Small intestine (tissue), 16 donors: ENCODE measurements around the gene OGFOD2. TPM values are rescaled to one million over a fixed set of nuclear protein-coding genes. Genes with fewer than 3 reads are reported as not detected.

Experiments
- DNase-seq, 2 donors: peaks; one replicate each; pipeline versions ENCODE4 v3.0.0 to v3.0.0-alpha.2; 2013
- FAIRE-seq: peaks from 2 replicates; lab custom pipeline; 2012; peaks lifted over from hg19 to GRCh38; lab: Jason Lieb, UNC
- H3K27ac ChIP-seq, 3 donors: one replicate each; pipeline ENCODE4 v1.5.1; 2013; ENCODE audit warnings: low read length in 2 of 3, mild to moderate bottlenecking in 2 of 3, control low read depth in 1 of 3, inconsistent platforms in 1 of 3, low read depth in 1 of 3, moderate library complexity in 1 of 3
- H3K27me3 ChIP-seq, 3 donors: one replicate each; pipeline ENCODE4 v1.6.1; 2013; ENCODE audit warnings: low read length in 3 of 3, inconsistent platforms in 1 of 3; ENCODE audit not compliant: control insufficient read depth in 3 of 3, insufficient read depth in 3 of 3
- H3K36me3 ChIP-seq, 3 donors: one replicate each; pipeline ENCODE4 v1.6.1; 2013; ENCODE audit warnings: low read length in 3 of 3, inconsistent platforms in 1 of 3, low read depth in 1 of 3, mild to moderate bottlenecking in 1 of 3, moderate library complexity in 1 of 3; ENCODE audit not compliant: control insufficient read depth in 3 of 3, insufficient read depth in 2 of 3
- H3K4me1 ChIP-seq, 3 donors: one replicate each; pipeline ENCODE4 v1.6.1; 2013; ENCODE audit warnings: low read length in 2 of 3, inconsistent platforms in 1 of 3, low read depth in 1 of 3, mild to moderate bottlenecking in 1 of 3, moderate library complexity in 1 of 3; ENCODE audit not compliant: control insufficient read depth in 3 of 3, insufficient read depth in 2 of 3
- H3K4me3 ChIP-seq, 3 donors: one replicate each; pipeline ENCODE4 v1.5.1; 2013; ENCODE audit warnings: low read length in 3 of 3, control low read depth in 1 of 3, inconsistent platforms in 1 of 3, low read depth in 1 of 3, mild to moderate bottlenecking in 1 of 3, moderate library complexity in 1 of 3
- H3K9me3 ChIP-seq, 2 donors: one replicate each; pipeline ENCODE4 v1.6.1; 2013; ENCODE audit warnings: low read depth in 1 of 2, low read length in 1 of 2; ENCODE audit not compliant: control insufficient read depth in 2 of 2, insufficient read depth in 1 of 2
- WGBS, 3 donors: extraction: QIAGEN DNeasy Blood & Tissue Kit; methylation state at CpG; one replicate each; pipeline ENCODE4 v1.1.7; 2013; 5-methylcytosine and 5-hydroxymethylcytosine counted together
- long read RNA-seq, 10 donors: transcript quantifications; one replicate each; lab custom pipeline, GENCODE V29; 2026
- polyA plus RNA-seq, 4 donors: library from polyadenylated mRNA; stranded (reverse) in 3 of 4; unstranded in 1 of 4; fragments of 200-250 nt in 3 of 4; fragments of 120-200 nt in 1 of 4; gene quantifications; one replicate each; pipeline versions ENCODE4 v1.2.1 to v1.2.3, GENCODE V29; 2013
- donor health status: healthy with polysubstance abuse.
- donor health status: control.
- donor health status: control.
- donor health status: Bipolar disorder and iron deficiency.
- donor health status: healthy.

The OGFOD2 gene
- polyA plus RNA-seq = 10 to 100 TPM; 25.0 to 30.3 (median 27.4) TPM
- long read RNA-seq, donor 1, transcript OGFOD2-201 (7 exons, 1,780 nt) = major isoform, 11 of 11 reads
- long read RNA-seq, donor 1, partial matches to known transcripts = 0 of 11 reads
- long read RNA-seq, donor 1, other reads (novel, unspliced or antisense) = 0 of 11 reads
- long read RNA-seq, donor 2, partial matches to known transcripts = 0 of 1 reads
- long read RNA-seq, donor 2, other reads (novel, unspliced or antisense) = 0 of 1 reads
- long read RNA-seq, donor 3, partial matches to known transcripts = 0 of 3 reads
- long read RNA-seq, donor 3, other reads (novel, unspliced or antisense) = 0 of 3 reads
- long read RNA-seq, donor 4 = 0 reads
- long read RNA-seq, donor 5, partial matches to known transcripts = 0 of 1 reads
- long read RNA-seq, donor 5, other reads (novel, unspliced or antisense) = 0 of 1 reads
- long read RNA-seq, donor 6, partial matches to known transcripts = 0 of 3 reads
- long read RNA-seq, donor 6, other reads (novel, unspliced or antisense) = 0 of 3 reads
- long read RNA-seq, donor 7 = 0 reads
- long read RNA-seq, donor 8 = 0 reads
- long read RNA-seq, donor 9, partial matches to known transcripts = 0 of 2 reads
- long read RNA-seq, donor 9, other reads (novel, unspliced or antisense) = 0 of 2 reads
- long read RNA-seq, donor 10, partial matches to known transcripts = 0 of 3 reads
- long read RNA-seq, donor 10, other reads (novel, unspliced or antisense) = 0 of 3 reads

DNA sequence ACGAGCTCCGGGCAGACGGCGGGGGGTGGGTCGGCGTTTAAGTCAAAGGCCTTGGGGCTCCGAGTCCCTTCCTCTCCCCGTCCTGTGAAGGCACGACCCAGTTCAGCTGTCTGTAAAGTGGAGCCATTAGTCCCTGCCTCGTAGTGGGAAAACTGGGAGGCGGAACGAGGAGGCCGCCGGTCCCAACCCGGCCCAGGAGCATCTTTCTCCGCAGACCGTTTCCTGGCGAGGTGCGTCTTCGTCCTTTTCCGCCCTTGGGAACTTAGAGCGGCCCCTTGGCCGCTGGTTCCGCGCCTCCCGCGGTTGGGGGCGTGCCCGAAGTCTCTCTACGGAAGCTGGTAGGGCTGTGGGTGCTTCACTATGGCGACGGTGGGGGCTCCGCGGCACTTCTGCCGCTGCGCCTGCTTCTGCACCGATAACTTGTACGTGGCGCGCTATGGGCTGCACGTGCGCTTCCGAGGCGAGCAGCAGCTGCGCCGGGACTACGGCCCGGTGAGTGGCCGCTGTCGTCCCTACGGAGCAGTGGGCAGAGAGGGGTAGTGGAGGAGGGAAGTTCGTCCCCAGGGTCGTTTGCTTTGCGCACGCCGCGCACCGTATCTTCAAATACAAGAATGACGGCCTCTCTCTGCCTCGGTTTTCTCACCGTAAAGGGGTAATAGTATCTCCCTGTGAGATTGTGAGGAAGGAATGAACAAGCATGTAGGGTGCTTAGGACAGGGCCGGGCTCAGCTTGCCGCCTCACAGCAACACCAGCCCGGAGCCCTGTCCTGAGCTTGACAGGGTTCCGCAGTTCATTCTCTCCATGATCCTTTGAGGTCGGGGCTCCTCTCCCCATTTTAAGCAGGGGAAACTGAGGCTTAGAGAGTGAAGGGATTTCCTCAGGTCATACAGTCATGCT lies at the start of gene OGFOD2:
Gene OGFOD2, plus strand, starts transcription at position 353 of the 898 bp plus-strand sequence. Its CDS starts 8 bp downstream, at position 361.
- H3K4me3 ChIP-seq = peak within 1 kb of the TSS; percentile 75 to 80 (median 77)
- WGBS, 3 donors = 0 to 1% (median 0%) methylated on average over 66 of the region's 66 CpGs
- peak; percentile 91 to 95 for DNase-seq
- no peaks in the 10 kb centered on the region for H3K9me3 ChIP-seq
- peaks cover 6 to 46% (median 6%) of the 10 kb centered on the region in 3 donors for H3K4me1 ChIP-seq
- H3K36me3 ChIP-seq = peaks cover 0 to 34% (median 0%) of the 10 kb centered on the region in 3 donors
- no peak for FAIRE-seq
- peak within 1 kb of the TSS; percentile 90 to 94 (median 93) for H3K27ac ChIP-seq
- H3K27me3 ChIP-seq = no peaks in the 10 kb centered on the region

DNA sequence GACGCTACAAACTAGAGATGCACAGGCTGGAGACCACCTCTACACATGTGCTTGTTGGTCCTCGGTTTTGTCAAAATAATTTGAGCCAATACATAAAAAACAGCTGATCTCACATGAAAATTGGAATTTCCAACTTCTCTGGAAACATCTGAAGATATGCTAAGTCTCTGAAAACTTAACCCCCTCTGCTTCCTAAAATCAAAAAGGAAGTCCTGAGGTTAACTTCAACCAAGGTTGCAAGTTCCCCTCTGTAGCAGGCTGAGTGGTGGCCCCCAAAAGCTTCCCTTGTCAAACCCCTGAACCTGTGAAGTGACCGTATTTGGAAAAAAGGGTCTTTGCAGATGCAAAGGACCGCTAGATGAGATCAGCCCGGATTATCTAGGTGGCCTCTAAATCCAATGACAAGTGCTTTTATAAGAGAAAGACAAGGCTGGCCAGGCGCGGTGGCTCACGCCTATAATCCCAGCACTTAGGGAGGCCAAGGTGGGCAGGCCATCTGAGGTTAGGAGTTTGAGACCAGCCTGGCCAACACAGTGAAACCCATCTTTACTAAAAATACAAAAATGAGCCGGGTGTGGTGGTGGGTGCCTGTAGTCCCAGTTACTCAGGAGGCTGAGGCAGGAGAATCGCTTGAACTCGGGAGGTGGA lies 47.2 kb upstream of the OGFOD2 start:
- 87 to 94% (median 91%) methylated on average over 11 of the region's 11 CpGs for WGBS, 3 donors
- Histone ChIP-seq H3K9me3 (no peaks in the 10 kb centered on the region), H3K27me3 (no peaks in the 10 kb centered on the region), H3K4me1 (no peaks in the 10 kb centered on the region), H3K4me3 (no peak overlapping the region), H3K27ac (peak overlapping the region in 1 of 3 donors; percentile 47), H3K36me3 (peaks cover 0 to 12% (median 0%) of the 10 kb centered on the region in 3 donors)
- FAIRE-seq = no peak
- no peak for DNase-seq

DNA sequence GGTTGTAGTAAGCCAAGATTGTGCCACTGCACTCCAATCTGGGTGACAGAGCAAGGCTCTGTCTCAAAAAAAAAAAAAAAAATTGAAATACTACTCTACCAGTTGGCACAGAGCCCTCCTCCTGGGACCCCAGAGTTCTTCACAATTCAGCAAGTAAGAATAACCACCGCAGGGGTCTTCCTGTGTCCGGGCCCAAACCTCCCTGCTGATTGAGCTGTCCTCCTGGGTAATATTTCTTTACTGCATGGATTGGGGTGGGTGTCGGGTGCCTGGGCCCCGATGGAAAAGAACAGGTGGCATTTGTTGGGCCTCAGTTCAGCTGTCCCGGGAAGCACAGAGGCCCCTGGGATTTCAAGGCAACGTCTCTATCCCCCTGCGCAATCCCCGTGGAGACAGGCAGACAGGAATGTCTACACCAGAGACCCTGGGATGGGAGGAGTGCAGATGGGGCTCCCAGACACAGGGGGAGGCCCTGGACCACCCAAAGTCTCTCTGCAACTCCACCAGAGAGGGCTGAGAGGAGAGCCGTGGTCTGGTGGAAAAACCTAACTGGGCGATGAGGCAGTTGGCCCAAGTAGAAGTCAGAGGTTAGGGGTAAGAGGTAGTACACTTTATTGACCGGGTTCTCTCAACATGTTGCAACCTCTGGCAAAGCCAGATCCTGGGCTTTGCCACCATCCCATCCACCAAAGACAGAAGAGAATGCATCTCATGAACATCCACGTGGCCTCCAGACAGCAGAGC lies 46.5 kb upstream of the OGFOD2 start:
- no peak overlapping the region for H3K27ac ChIP-seq
- no peak overlapping the region for H3K4me3 ChIP-seq
- H3K36me3 ChIP-seq = peaks cover 0 to 12% (median 0%) of the 10 kb centered on the region in 3 donors
- no peak for DNase-seq
- H3K9me3 ChIP-seq = no peaks in the 10 kb centered on the region
- WGBS, 3 donors = 82 to 91% (median 86%) methylated on average over 12 of the region's 12 CpGs
- no peaks in the 10 kb centered on the region for H3K4me1 ChIP-seq
- FAIRE-seq = no peak
- no peaks in the 10 kb centered on the region for H3K27me3 ChIP-seq

DNA sequence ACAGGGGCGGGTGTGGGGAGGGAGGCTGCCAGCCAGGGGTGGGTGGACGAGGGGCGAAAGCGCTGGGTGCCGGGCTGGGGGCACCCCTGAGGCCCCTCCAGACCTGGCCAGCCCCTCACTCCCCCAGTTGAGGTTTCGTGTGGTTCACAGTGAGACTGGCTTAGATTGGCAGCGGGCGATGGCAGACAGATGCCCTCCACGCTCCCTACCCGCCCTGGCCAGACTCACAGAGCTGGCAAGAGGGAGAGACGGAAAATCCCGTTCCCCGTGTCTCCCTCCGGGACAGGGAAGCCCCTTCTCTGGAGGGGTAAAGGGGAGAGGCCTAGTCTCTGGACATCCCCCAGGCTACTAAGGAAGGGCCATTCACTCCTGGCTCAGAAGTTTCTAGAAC lies 45.9 kb upstream of the OGFOD2 start:
- Histone ChIP-seq H3K9me3 (no peaks in the 10 kb centered on the region), H3K4me3 (no peak overlapping the region), H3K36me3 (peaks cover 0 to 12% (median 0%) of the 10 kb centered on the region in 3 donors), H3K27ac (no peak overlapping the region), H3K27me3 (no peaks in the 10 kb centered on the region), H3K4me1 (no peaks in the 10 kb centered on the region)
- no peak for DNase-seq
- 90 to 94% (median 92%) methylated on average over 12 to 14 of the region's 14 CpGs for whole genome bisulfite sequencing, 3 donors
- FAIRE-seq = no peak

DNA sequence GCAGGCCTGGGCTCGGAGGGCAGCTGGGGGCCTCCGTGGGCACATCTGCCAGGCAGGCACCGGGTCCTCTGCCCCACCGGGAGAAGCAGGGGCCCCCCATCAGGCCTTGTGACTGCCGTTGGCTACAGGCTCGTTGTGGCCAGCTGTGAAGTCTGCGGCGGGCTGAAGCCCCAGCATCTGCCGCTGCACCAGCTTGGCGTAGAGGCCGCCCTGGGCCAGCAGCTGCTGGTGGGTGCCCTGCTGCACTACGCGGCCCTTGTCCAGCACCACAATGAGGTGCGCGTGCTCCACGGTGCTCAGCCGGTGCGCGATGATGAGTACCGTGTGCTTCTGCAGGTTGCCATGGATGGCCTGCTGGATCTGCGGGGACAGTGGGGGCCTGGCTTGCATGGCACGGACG lies 45.2 kb upstream of the OGFOD2 start:
- no peak overlapping the region for H3K27ac ChIP-seq
- H3K36me3 ChIP-seq = peaks cover 0 to 12% (median 0%) of the 10 kb centered on the region in 3 donors
- 94 to 97% (median 96%) methylated on average over 14 to 23 of the region's 23 CpGs for WGBS, 3 donors
- H3K4me3 ChIP-seq = no peak overlapping the region
- FAIRE-seq (no peak), DNase-seq (no peak)
- H3K27me3 ChIP-seq = no peaks in the 10 kb centered on the region
- no peaks in the 10 kb centered on the region for H3K4me1 ChIP-seq
- no peaks in the 10 kb centered on the region for H3K9me3 ChIP-seq

DNA sequence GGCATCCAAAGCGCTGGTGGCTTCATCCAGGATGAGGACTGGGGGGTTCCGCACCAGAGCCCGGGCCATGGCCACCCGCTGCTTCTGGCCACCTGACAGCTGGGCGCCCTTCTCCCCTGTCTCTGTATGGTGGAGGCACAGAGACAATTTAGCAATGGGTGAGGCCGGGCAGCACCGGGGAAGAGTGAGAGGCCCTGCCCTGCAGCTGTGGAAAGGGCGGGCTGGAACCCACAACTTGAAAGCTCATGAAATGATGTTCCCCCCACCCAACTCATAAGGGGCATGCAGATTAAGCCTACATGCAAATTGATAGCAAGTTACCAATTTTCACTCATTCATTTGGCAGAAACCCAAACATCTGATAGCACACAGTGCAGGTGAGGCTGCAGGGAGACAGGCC lies 42.8 kb upstream of the OGFOD2 start:
- 89 to 96% (median 91%) methylated on average over 7 to 8 of the region's 8 CpGs for WGBS, 3 donors
- Histone ChIP-seq H3K4me1 (no peaks in the 10 kb centered on the region), H3K27ac (peak overlapping the region in 1 of 3 donors; percentile 17), H3K9me3 (no peaks in the 10 kb centered on the region), H3K27me3 (no peaks in the 10 kb centered on the region), H3K4me3 (no peak overlapping the region), H3K36me3 (peaks cover 0 to 22% (median 0%) of the 10 kb centered on the region in 3 donors)
- DNase-seq (no peak), FAIRE-seq (no peak)

DNA sequence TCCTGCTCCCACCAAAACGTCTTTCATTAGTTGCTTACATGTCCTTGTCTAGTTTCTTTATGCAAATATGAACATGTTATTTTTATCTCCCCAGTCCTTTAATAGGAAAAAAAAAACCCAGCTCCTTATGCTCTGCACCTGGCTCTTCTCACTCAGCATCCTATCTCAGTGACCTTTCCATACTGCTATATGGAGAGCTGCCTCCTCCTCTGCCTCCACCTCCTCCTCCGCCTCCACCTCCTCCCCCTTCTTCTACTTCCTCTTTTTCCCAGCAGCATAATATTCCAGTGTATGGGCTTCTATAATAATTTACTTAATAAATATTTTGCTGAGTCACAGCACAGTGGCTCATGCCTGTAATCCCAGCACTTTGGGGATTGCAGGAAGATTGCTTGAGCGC lies 40.3 kb upstream of the OGFOD2 start:
- DNase-seq (no peak), FAIRE-seq (no peak)
- Histone ChIP-seq H3K27ac (no peak overlapping the region), H3K36me3 (peaks cover 0 to 23% (median 0%) of the 10 kb centered on the region in 3 donors), H3K9me3 (no peaks in the 10 kb centered on the region), H3K4me3 (no peak overlapping the region), H3K27me3 (no peaks in the 10 kb centered on the region), H3K4me1 (no peaks in the 10 kb centered on the region)
- 79 to 86% (median 84%) methylated on average over 3 of the region's 3 CpGs for WGBS, 3 donors
